HepG2 (cell line): ENCODE results near the gene ZNF541. TPM values are rescaled to one million over a fixed set of nuclear protein-coding genes. Genes with fewer than 3 reads are reported as not detected.

Experiments used
- ARNT2 ChIP-seq: sonication (generic); formaldehyde crosslinking; IDR thresholded peaks from 2 replicates; pipeline ENCODE4 v1.8.0; 2022; ENCODE audit warnings: mild to moderate bottlenecking, low read depth, missing genetic modification reagents, moderate library complexity
- DMAP1 ChIP-seq: IDR thresholded peaks from 2 replicates; pipeline ENCODE4 v1.6.1; 2016
- GATA4 ChIP-seq: sonication (generic); IDR thresholded peaks from 2 replicates; pipeline ENCODE4 v1.6.1; 2016; ENCODE audit warnings: antibody characterized with exemption, low read depth, borderline replicate concordance
- GATAD1 ChIP-seq: IDR thresholded peaks from 2 replicates; pipeline ENCODE4 v1.6.1; 2016; ENCODE audit warnings: missing genetic modification reagents, missing compliant biosample characterization
- GFI1 ChIP-seq: sonication (generic); formaldehyde crosslinking; IDR thresholded peaks from 2 replicates; pipeline ENCODE4 v1.5.0; 2020; ENCODE audit warnings: missing genetic modification reagents, mild to moderate bottlenecking, borderline replicate concordance
- GMEB1 ChIP-seq: sonication (generic); formaldehyde crosslinking; IDR thresholded peaks from 2 replicates; pipeline ENCODE4 v1.5.1; 2020; ENCODE audit warnings: missing genetic modification reagents, mild to moderate bottlenecking, borderline replicate concordance
- KAT7 ChIP-seq: IDR thresholded peaks from 2 replicates; pipeline ENCODE4 v1.6.1; 2018; ENCODE audit warnings: borderline replicate concordance, missing compliant biosample characterization
- NCOR1 ChIP-seq: fragments of 200-600 bp; sonication (generic); IDR thresholded peaks from 2 replicates; pipeline ENCODE4 v1.7.0; 2017; ENCODE audit warnings: antibody characterized with exemption, low read length, borderline replicate concordance
- POLR2G ChIP-seq: fragments of 200-400 bp; formaldehyde crosslinking; IDR thresholded peaks from 2 replicates; pipeline ENCODE4 v1.6.1; 2018; ENCODE audit warnings: mild to moderate bottlenecking, low read depth, low read length, moderate library complexity
- SIN3A ChIP-seq: IDR thresholded peaks from 2 replicates; pipeline ENCODE4 v1.6.1; 2011; ENCODE audit warnings: low read depth, mild to moderate bottlenecking, control low read depth, low read length, borderline replicate concordance
- ZBED4 ChIP-seq: sonication (generic); formaldehyde crosslinking; IDR thresholded peaks from 2 replicates; pipeline ENCODE4 v1.4.0; 2020; ENCODE audit warnings: missing genetic modification reagents, borderline replicate concordance
- ZKSCAN1 ChIP-seq: fragments of 150-350 bp; IDR thresholded peaks from 2 replicates; pipeline ENCODE4 v1.6.1; 2014; ENCODE audit warnings: low read length
- ZMYM4 ChIP-seq: sonication (generic); formaldehyde crosslinking; IDR thresholded peaks from 2 replicates; pipeline ENCODE4 v1.8.1; 2023; ENCODE audit warnings: mild to moderate bottlenecking, missing genetic modification reagents
- ZNF296 ChIP-seq: sonication (generic); formaldehyde crosslinking; conservative IDR thresholded peaks from 2 replicates; pipeline ENCODE4 v1.5.0; 2020; ENCODE audit warnings: mild to moderate bottlenecking, missing genetic modification reagents
- ZNF343 ChIP-seq: sonication (generic); formaldehyde crosslinking; IDR thresholded peaks from 2 replicates; pipeline ENCODE4 v1.4.0; 2020; ENCODE audit warnings: mild to moderate bottlenecking, missing genetic modification reagents
- ZNF350 ChIP-seq: sonication (generic); formaldehyde crosslinking; IDR thresholded peaks from 2 replicates; pipeline ENCODE4 v1.4.0; 2020; ENCODE audit warnings: mild to moderate bottlenecking, low read depth, missing genetic modification reagents, borderline replicate concordance
- ZNF644 ChIP-seq: IDR thresholded peaks from 2 replicates; pipeline ENCODE4 v1.6.1; 2016; ENCODE audit warnings: low read depth
- polyA plus RNA-seq, 8 experiments: library from polyadenylated mRNA; depleted of rRNA in 3 of 8; stranded (reverse) in 7 of 8; unstranded in 1 of 8; fragments of >200 nt; fragmentation: Illumina TruSeq in 4 of 8; extraction: Trizol in 4 of 8; gene quantifications; 2 replicates each; pipeline versions ENCODE4 v1.2.1 to v1.2.3, GENCODE V29; 2011 to 2016; ENCODE audit warnings: low read depth in 4 of 8, missing spikeins in 1 of 8, mixed read lengths in 1 of 8; ENCODE audit not compliant: insufficient read depth in 1 of 8
- total RNA-seq, 5 experiments: library from RNA; depleted of rRNA; stranded (reverse); fragments of >200 nt; fragmentation: Illumina TruSeq; extraction: Trizol; gene quantifications; 2 replicates each; pipeline ENCODE4 v1.2.3, GENCODE V29; 2016; ENCODE audit warnings: low read depth in 1 of 5
- TF ChIP-seq, protein P1 (sequence below): sonication (generic); formaldehyde crosslinking; IDR thresholded peaks from 2 replicates; pipeline ENCODE4 v1.4.0; 2020; ENCODE audit warnings: missing genetic modification reagents
- TF ChIP-seq, protein P2 (sequence below): sonication (generic); formaldehyde crosslinking; IDR thresholded peaks from 2 replicates; pipeline ENCODE4 v1.5.0; 2020; ENCODE audit warnings: missing genetic modification reagents

The ZNF541 gene
- total and polyA plus RNA-seq, 2 of the 13 experiments (the other 11 are each of a cell fraction or from before 2014, with no cell fraction given), result 0.03 to 0.04 TPM

DNA sequence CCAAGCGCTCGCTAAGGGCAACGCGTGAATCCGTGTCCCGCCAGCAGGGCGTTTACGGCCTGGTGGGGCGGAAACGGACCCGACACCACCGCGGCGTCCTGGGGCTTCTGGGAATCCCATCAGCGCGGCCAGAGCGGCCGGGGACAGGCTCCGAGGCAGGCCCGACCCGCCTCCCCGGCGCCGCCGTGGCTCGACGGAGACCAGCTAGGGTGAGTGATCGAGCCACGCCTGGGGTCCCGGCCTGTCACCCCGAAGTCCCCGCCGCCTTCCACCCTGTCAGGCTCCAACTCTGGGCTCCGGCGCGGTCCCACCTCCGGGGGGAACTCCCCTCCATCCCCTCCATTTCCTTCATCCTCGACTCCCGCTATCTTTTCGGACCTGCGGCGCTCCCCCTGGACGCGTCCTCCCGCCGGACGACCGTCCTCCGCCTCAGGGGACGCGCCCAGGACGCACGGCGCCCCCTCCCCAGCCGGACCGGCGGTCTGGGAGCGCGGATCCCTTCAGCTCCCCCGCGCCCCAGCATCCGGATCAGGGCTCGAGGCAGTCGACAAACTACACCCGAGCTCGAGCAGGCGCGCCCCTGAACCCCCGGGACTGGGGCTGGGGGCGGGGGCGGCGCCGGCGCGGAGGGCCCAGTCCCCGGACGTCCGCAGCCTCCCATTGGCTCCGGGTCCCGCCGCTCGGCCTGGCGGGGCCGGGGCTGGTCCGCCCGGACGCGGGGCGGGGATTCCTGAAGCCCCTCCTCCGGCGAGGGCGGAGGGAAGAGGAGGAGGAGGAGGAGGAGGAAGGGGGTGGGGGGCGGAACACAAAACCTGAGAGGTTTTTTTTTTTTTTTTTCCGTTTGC is 35.3 kb upstream of the ZNF541 start (continued):
- TF ChIP-seq GATA4 (peak; percentile 10; the same call in 1 of the 2 replicates), NCOR1 (no peak), GATAD1 (peak; percentile 49; the same call in 1 of the 2 replicates), SIN3A (peak; percentile 17; the same call in 1 of the 2 replicates), ZNF343 (CRISPR knock-in tag) (0 out of 2 replicates have a peak, but pooled peaks have one; percentile 24), KAT7 (CRISPR knock-in tag) (peak; percentile 74), DMAP1 (CRISPR knock-in tag) (peak; percentile 54; the same call in 1 of the 2 replicates), ZBED4 (peak; percentile 47; the same call in 1 of the 2 replicates), ZNF296 (no peak), GMEB1 (peak; percentile 25; the same call in 1 of the 2 replicates), GFI1 (CRISPR knock-in tag) (no peak; the same call in 1 of the 2 replicates), POLR2G (peak; percentile 81), ZNF350 (CRISPR knock-in tag) (peak; percentile 58; the same call in 1 of the 2 replicates), ZMYM4 (peak; percentile 16; the same call in 1 of the 2 replicates), ARNT2 (peak; percentile 81), ZNF644 (CRISPR knock-in tag) (no peak), ZKSCAN1 (0 out of 2 replicates have a peak, but pooled peaks have one; percentile 5)
- TF ChIP-seq, protein P1, sequence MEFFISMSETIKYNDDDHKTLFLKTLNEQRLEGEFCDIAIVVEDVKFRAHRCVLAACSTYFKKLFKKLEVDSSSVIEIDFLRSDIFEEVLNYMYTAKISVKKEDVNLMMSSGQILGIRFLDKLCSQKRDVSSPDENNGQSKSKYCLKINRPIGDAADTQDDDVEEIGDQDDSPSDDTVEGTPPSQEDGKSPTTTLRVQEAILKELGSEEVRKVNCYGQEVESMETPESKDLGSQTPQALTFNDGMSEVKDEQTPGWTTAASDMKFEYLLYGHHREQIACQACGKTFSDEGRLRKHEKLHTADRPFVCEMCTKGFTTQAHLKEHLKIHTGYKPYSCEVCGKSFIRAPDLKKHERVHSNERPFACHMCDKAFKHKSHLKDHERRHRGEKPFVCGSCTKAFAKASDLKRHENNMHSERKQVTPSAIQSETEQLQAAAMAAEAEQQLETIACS (CRISPR knock-in tag), result peak; percentile 50; the same call in 1 of the 2 replicates
- TF ChIP-seq, protein P2, sequence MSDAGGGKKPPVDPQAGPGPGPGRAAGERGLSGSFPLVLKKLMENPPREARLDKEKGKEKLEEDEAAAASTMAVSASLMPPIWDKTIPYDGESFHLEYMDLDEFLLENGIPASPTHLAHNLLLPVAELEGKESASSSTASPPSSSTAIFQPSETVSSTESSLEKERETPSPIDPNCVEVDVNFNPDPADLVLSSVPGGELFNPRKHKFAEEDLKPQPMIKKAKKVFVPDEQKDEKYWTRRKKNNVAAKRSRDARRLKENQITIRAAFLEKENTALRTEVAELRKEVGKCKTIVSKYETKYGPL (CRISPR knock-in tag), result no peak
